ENCODE measurements around the gene SCG5.
A peak's percentile ranks its signal among the peaks of the same experiment; 100 is the strongest.

The SCG5 gene

DNA sequence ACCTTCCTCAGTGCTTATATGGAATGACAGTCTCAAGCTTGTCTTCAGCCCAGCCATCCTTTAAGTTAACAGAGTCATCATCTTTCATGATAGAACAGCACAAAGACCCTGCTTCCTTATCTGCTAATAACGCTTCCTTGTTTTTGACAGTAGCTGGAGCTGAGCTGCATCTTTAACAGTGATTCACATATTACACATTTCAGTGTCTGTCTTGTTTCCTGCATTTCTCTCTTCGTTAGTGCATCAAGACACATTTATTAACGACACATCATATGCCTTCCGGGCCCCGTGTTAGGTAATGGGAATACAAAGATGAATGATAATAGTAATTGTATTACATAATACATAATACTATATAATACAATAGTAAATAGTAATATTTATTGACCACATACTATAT is 46.0 kb downstream of the SCG5 start:
- peak overlapping the region; percentile 97 for H3K27ac ChIP-seq
- DNase-seq (ENCODE audit: low read depth, low spot score), result peak; percentile 77

DNA sequence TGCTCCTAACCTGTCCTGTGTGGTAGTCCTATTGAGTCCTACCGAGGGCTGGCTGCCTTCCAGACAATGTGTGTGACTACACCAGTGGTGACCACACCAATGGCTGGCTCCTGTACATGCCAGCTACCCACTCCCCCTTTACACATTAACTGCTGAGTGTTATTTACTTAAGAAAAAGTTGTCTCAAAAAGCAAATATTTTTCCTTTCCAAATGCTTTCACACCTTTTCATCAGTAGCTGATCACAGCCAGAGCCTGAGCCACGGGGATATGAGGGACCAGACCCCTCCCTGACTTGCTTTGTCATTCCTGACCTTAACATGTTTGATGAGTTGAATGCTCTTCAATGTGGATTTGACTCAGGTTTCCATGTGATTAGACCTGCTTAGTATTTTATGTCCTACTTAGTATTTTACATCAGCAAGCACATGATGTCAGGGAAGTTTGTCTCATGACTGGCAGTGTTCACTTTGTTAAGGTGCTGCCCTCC is 46.7 kb downstream of the SCG5 start:
- peak overlapping the region; percentile 97 for H3K27ac ChIP-seq
- peak; percentile 83 for DNase-seq (ENCODE audit: low read depth, low spot score)

GRCh38 chr15:32690941-32691688 is 49.6 kb downstream of the SCG5 start:
- H3K27ac ChIP-seq, result no peak overlapping the region
- DNase-seq (ENCODE audit: low read depth, low spot score), result no peak

DNA sequence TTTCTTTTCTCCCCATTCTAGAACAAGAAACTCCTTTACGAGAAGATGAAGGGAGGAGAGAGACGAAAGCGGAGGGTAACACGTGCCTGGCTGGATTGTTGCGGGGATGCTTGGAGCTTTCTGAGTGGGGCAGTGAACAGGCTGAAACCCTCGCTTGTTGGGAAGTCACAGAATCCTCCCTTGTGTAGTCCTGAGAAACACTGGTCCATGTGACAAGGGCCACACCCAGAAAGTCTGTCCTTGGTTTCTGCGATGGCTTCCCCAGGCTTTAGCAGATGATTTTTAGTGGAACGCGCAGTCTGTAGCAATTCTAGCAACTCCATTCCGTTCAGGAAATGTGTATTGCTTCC is 50.2 kb downstream of the SCG5 start:
- no peak for DNase-seq (ENCODE audit: low read depth, low spot score)
- H3K27ac ChIP-seq, result no peak overlapping the region

- no peak for DNase-seq (ENCODE audit: low read depth, low spot score)
- no peak overlapping the region for H3K27ac ChIP-seq
These were observed 50.8 kb downstream of the SCG5 start for GRCh38 chr15:32692286-32692685.

- no peak for DNase-seq (ENCODE audit: low read depth, low spot score)
- no peak overlapping the region for H3K27ac ChIP-seq
These were observed 52.9 kb downstream of the SCG5 start for GRCh38 chr15:32694222-32694983.

- H3K27ac ChIP-seq, result no peak overlapping the region
- no peak for DNase-seq (ENCODE audit: low read depth, low spot score)
These were observed 57.4 kb downstream of the SCG5 start for GRCh38 chr15:32698773-32699390.

DNA sequence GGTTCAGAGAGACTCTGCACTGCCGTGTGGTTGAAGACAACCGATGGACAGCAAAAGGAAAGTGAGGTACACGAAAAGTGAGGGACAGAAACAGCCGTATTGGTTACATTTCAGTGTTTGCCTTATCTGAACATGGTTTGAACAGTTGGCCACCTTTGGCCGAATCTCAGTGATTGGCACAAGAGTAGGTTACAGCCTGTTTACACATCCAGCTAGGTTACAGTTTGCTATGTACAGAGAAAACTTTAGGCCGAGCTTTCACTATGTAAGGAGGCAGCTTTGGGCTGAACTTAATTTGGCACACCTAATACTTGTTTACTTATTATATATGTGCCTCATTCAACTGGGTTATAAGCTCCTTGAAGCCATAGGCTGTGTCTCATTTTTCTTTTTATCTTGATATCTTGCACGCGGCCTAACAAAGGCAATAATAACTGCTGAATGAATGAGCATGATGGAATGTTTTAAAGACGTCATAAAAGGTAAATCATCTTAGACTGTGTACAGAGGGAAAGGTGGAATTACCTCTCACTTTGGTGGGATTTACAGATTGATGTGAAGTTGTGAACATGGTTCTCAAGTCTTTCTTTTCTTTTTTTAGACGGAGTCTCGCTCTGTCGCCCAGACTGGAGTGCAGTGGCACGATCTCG is 59.1 kb downstream of the SCG5 start:
- no peak for DNase-seq (ENCODE audit: low read depth, low spot score)
- no peak overlapping the region for H3K27ac ChIP-seq

GRCh38 chr15:32701863-32702262 is 60.4 kb downstream of the SCG5 start:
- no peak for DNase-seq (ENCODE audit: low read depth, low spot score)
- H3K27ac ChIP-seq, result no peak overlapping the region

DNA sequence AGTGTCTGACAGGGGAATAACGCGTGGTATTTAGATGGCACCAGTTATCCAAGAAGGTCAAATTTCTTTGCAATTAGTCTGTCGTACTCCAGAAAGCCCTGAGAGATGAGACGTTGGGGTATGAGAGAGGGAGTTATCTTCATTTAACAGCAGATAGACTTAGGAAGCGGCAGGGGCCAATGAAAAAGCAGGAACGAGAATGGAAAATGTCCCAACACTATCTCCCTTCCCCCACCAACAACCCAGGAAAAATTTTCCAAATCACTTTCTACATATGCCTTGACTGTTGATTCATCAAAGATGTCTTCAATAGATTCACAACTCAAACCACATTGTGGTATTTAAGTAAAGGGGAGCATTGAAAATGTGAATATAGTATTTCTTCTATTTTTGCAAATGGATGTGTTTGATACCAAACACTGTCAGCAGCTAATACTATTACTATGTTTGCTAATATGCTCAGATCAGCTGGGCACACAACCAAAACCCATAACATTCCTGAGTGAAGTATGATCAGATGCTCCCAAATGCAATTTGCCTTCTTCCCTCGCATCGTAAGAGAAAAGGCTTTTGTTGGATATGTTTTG is 63.0 kb downstream of the SCG5 start:
- no peak overlapping the region for H3K27ac ChIP-seq
- DNase-seq (ENCODE audit: low read depth, low spot score), result no peak

- DNase-seq (ENCODE audit: low read depth, low spot score), result no peak
- H3K27ac ChIP-seq, result peak overlapping the region; percentile 49
These were observed 63.9 kb downstream of the SCG5 start for GRCh38 chr15:32705446-32705845.

DNA sequence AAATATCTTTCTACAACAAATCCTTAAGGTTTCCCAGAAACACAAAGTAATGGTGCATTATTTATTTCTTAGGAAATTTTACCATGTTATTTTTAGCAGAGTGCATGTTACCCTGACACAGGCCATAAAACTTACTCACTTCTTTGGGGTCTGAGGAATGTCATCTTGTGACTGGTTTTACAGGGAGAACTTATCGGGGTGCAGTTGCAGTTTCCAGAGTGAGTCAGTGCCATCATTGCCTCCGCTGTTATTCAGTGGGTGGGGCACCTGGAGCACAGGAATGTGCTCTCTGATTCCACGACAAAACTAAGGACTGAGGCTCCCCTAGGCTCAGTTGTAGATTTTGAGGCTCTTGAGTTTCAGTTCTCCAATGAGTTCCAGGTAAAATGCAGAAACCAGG is 65.2 kb downstream of the SCG5 start:
- peak overlapping the region; percentile 49 for H3K27ac ChIP-seq
- DNase-seq (ENCODE audit: low read depth, low spot score), result no peak

GRCh38 chr15:32707436-32707835 is 65.9 kb downstream of the SCG5 start:
- H3K27ac ChIP-seq, result peak overlapping the region; percentile 49

DNA sequence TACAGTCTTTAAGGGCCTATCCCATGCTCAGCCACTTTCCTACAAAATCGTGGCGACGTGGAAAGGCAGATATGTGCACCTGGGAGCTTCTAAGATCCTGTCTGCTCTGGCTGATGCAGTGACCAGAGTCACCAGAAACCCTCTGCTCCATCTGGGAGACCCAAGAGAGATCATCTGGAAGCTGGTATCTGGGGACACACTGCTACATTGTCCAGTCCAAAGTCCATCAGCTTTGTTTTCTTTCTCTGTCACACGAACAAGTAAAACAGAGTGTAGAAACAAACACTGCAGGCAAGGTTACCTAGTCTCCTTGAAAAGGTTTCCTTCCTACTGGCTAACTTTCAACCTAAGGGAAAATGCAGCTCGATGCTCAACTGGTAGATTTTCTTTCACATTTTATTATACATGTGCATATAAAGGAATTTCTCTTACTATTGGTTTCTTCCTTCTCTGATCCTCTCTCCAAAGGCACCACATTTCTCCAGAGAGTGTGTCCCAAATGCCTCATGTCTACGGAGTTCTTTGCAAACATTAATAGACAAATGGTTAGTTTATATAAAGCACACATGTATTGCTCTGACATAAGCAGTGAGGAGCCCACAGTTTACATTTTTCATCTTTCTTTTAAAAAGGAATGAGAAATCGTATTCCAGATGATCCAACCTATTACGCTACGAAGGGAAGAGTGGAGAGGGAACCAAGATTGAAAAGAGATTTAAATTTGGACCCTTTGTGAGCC is 68.0 kb downstream of the SCG5 start:
- no peak overlapping the region for H3K27ac ChIP-seq
- DNase-seq (ENCODE audit: low read depth, low spot score), result no peak

More at GRCh38 chr15:32707436-32707835, 65.9 kb downstream of the SCG5 start:
- DNase-seq (ENCODE audit: low read depth, low spot score), result no peak

DNA sequence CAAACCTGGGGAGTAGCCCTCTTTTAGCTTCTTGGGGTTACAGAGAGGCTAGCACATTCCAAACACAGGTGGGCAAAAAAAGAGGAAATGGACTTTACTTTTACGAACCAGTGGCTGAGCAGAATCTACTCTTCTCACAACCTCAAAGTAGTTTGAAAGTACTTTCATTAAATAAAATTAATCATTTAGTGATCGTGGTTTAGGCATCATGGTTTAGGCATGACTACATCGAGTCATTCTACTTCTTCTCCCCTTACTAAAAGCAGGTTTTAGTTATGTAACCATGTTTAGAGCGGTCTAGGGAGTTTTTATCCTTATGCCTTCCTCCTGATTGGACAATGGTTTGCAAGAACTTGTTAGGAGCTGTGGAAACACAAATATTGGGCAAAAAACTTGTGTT is 73.8 kb downstream of the SCG5 start:
- no peak overlapping the region for H3K27ac ChIP-seq
- DNase-seq (ENCODE audit: low read depth, low spot score), result no peak

DNA sequence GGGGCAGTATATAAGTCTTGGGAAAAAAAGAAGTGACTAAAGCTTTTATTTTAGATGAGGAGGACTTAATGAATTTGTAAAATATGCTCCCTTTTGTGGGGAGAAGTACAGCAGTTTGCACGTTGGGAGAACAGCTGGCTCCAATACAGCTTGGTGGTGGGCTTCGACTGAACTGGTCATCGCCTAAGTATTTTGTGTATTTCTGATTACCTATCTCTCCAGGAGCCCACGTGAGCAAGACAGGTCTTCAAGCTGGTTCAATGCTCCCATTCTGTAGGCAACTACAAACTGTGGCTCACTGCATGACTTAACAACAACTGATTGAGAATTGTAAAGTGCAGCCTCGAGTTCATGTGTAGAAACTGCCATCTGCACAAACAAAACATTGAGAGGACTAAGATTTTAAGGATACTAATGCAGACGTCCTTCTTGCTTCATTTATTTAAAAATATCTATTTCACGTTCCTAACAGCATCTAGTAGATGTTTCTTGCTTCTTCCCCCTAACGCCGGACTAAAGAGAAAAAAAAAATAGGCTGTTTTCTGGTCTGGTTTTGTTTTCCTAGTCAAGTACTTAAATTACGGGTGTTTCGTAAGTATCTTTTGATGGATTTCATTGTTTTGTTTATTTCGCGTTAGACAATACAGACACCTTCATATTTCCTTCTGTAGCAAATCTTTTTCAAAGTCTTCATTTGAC is 74.9 kb downstream of the SCG5 start:
- no peak for DNase-seq (ENCODE audit: low read depth, low spot score)
- H3K27ac ChIP-seq, result no peak overlapping the region

GRCh38 chr15:32716915-32717425 is 75.5 kb downstream of the SCG5 start:
- no peak for DNase-seq (ENCODE audit: low read depth, low spot score)
- no peak overlapping the region for H3K27ac ChIP-seq

DNA sequence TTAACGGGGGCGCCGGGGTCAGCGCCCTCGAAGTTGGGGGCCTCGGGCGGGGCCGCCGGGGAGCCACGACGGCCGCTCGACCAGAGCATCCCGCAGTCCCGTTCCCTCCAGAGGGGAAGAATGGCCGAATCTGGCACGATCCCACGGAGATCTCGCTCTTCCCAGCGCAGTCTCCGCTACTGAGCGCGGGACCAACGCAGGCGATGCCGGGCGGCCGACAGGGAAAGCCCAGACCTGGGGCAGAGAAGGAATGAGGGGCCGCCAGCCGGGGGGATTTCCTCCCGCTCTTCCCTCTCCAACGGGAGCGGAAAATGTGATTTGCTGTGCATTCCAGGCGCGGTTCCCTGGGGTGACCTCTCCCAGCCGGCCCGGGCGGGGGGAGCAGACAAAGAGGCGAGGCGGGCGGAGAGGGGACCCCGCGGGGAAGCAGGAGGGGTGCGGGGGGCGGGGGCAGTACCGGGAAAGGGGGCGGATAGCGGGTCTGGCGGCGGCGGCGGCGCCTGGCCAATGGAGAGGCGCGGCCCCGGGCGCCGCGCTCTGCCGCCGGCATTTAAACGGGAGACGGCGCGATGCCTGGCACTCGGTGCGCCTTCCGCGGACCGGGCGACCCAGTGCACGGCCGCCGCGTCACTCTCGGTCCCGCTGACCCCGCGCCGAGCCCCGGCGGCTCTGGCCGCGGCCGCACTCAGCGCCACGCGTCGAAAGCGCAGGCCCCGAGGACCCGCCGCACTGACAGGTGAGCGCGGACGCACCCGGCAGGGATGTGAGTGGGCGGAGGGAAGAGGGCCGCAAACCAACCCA is 76.1 kb downstream of the SCG5 start, which contains the start of gene GREM1:
Gene GREM1 (plus strand): TSS at position 579 of the 801 bp plus-strand sequence. CDS start 12,687 bp downstream, outside the sequence.
- DNase-seq (ENCODE audit: low read depth, low spot score), result no peak
- no peak within 1 kb of the TSS for H3K27ac ChIP-seq

All from epithelial cell of prostate (primary cell).